BJ (cell line): ENCODE results near the gene KEL. TPM values are rescaled to one million over a fixed set of nuclear protein-coding genes. Genes with fewer than 3 reads are reported as not detected.
"Not testable (repeated sequence)": the region's sequence is repeated elsewhere in the genome, so short reads cannot be mapped to it uniquely, and the experiment has no call there.

Experiments used
- CTCF ChIA-PET: fragments of 350-600 bp; formaldehyde crosslinking; extraction: SDS; loops from one replicate; lab custom pipeline; 2021; ENCODE audit warnings: antibody characterized with exemption, inconsistent platforms; lab: Yijun Ruan, JAX
- POLR2A ChIA-PET: fragments of 300-600 bp; sonication (Branson Sonifier 250); formaldehyde crosslinking; extraction: SDS; loops from one replicate; lab custom pipeline; 2021; ENCODE audit warnings: antibody characterized with exemption; lab: Charles Lee
- DNase-seq: peaks from one replicate; pipeline ENCODE4 v3.0.0-alpha.2; 2011; ENCODE audit warnings: low read depth
- H3K27me3 ChIP-seq: 2 replicates; pipeline ENCODE4 v1.6.0; 2011; ENCODE audit warnings: low read length; ENCODE audit not compliant: control insufficient read depth, insufficient read depth
- H3K36me3 ChIP-seq: 2 replicates; pipeline ENCODE4 v1.5.1; 2011; ENCODE audit warnings: low read length; ENCODE audit not compliant: control insufficient read depth, insufficient read depth
- H3K4me3 ChIP-seq: 2 replicates; pipeline ENCODE4 v1.5.1; 2011; ENCODE audit warnings: low read depth, mild to moderate bottlenecking, control low read depth, low read length
- polyA plus RNA-seq: library from polyadenylated mRNA; depleted of rRNA; stranded (reverse); fragments of >200 nt; gene quantifications from 2 replicates; pipeline ENCODE4 v1.2.3, GENCODE V29; 2011
- TF ChIP-seq, protein P1 (sequence below): IDR thresholded peaks from 2 replicates; pipeline ENCODE4 v1.5.1; 2011; ENCODE audit warnings: low read depth, mild to moderate bottlenecking, control low read depth, inconsistent platforms, low read length, moderate library complexity; ENCODE audit not compliant: insufficient read depth

The KEL gene
- polyA plus RNA-seq, 1 experiment, result 0.31 TPM

DNA sequence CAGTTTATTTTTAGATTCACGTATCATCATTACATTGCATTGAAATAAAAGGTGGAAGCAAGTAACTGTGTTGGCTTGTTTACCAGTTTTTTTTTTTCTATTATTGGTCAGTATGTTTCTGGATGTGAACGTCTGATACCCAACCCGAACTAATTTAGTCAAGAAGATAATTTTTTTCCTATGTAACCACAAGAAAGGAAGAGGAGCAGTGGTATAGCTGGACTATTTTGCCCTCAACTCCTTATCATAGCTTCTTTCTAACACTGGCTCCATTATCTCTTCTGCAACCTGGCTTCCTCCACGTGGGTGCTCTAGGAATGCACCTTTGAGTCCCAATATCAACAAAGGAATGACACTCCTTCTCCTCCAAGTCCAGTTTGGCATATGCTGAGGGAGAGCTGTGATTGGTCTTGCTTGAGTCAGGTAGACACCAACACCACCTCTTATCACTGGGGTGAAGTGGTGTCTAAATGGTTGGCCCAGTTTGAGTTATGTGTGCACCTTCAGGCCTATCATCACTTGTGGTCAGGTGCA, 35.4 kb upstream of the KEL start:
- H3K36me3 ChIP-seq, result no peaks in the 10 kb centered on the region
- POLR2A ChIA-PET, result no interaction called here
- no peak overlapping the region for H3K4me3 ChIP-seq
- TF ChIP-seq, protein P1, sequence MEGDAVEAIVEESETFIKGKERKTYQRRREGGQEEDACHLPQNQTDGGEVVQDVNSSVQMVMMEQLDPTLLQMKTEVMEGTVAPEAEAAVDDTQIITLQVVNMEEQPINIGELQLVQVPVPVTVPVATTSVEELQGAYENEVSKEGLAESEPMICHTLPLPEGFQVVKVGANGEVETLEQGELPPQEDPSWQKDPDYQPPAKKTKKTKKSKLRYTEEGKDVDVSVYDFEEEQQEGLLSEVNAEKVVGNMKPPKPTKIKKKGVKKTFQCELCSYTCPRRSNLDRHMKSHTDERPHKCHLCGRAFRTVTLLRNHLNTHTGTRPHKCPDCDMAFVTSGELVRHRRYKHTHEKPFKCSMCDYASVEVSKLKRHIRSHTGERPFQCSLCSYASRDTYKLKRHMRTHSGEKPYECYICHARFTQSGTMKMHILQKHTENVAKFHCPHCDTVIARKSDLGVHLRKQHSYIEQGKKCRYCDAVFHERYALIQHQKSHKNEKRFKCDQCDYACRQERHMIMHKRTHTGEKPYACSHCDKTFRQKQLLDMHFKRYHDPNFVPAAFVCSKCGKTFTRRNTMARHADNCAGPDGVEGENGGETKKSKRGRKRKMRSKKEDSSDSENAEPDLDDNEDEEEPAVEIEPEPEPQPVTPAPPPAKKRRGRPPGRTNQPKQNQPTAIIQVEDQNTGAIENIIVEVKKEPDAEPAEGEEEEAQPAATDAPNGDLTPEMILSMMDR, result no peak
- CTCF ChIA-PET, result interaction anchor here (1.0 to 1.2 kb wide), 2 partner anchors 116 to 219 kb away, joined by 3 to 4 read pairs; no protein-coding TSS in a partner anchor
- H3K27me3 ChIP-seq, result peaks cover 2% of the 10 kb centered on the region; the same call in 1 of the 2 replicates
- no peak for DNase-seq

DNA sequence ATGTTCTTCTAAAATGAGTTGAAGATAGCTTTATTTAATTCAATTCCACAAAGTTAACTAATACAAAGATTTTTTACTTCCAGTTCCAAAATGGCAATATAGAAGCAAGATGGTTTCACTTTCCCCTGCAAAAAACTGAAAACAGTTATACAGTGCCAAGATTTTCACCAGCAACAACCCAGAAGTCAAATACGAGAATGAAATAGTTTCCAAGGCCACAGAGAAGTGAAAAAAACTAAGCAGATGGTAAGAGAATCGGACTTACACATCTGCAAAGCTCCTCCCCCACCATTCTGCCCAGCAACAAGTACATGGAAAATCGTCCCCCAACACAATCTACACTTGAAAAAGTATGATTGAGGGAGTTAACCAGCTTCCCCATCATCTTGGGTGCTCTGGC, 30.3 kb upstream of the KEL start:
- CTCF ChIA-PET, result interaction anchor here (1.4 to 4.1 kb wide), 2 partner anchors 11 to 405 kb away, joined by 5 to 30 read pairs; no protein-coding TSS in a partner anchor
- no peak for DNase-seq
- TF ChIP-seq, protein P1, result no peak
- POLR2A ChIA-PET, result no interaction called here
- no peaks in the 10 kb centered on the region for H3K27me3 ChIP-seq
- H3K36me3 ChIP-seq, result no peaks in the 10 kb centered on the region
- no peak overlapping the region for H3K4me3 ChIP-seq

DNA sequence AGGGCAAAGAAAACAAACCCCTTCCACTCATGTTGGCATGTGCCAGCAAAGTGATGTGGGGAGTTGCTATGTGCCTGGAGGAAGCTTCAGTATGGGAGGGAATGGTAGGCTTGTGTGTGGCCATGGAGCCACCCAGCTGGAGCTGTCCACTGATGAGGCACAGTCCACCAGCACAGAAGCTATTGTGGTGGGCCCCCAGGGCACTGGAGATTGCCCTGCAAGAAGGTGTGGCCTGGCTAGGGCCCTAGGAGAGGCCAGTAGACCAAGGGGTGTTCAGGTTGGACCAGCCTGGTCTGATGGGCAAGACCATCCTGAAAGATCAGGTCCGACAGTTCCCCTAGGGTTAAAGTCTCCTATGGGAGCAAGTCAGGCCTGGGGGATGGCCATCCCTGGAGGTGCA, 22.1 kb upstream of the KEL start:
- TF ChIP-seq, protein P1, result no peak
- Histone ChIP-seq H3K4me3 (no peak overlapping the region), H3K27me3 (no peaks in the 10 kb centered on the region), H3K36me3 (no peaks in the 10 kb centered on the region)
- CTCF ChIA-PET, result no interaction called here
- POLR2A ChIA-PET, result no interaction called here
- DNase-seq, result no peak

DNA sequence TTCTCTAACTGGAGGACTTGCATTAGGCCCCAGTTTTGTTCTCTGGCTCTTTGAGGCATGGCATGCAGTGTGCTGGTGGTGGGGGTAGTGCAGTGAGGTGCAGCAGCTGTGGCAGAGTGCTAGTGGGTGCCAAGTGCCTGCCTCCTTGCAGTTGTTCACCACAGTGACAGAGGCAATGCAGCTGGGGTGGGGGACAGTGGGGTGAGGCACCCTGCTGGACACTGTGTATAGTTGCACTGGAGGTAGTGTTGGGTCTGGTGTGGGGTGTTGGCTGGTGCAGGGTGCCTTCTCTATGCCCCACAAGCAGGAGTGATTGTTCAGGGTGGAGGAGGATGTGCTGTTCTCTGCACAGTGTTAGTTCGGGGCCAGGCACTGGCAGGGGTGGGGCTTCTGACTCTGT, 21.7 kb upstream of the KEL start:
- Histone ChIP-seq H3K4me3 (no peak overlapping the region), H3K27me3 (no peaks in the 10 kb centered on the region), H3K36me3 (no peaks in the 10 kb centered on the region)
- POLR2A ChIA-PET, result no interaction called here
- no peak for DNase-seq
- CTCF ChIA-PET, result no interaction called here
- TF ChIP-seq, protein P1, result no peak

DNA sequence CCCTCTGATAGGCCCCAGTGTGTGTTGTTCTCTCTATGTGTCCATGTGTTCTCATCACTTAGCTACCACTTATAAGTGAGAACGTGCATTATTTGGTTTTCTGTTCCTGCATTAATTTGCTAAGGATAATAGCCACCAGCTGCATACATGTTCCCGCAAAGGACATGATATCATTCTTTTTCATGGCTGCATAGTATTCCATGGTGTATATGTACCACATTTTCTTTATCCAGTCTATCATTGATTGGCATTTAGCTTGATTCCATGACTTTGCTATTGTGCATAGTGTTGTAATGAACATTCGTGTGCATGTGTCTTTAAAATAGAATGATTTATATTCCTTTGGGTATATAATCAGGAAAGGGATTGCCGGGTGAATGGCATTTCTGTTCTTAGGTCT, 16.2 kb upstream of the KEL start:
- POLR2A ChIA-PET, CTCF ChIA-PET, H3K36me3 ChIP-seq, DNase-seq, H3K4me3 ChIP-seq, H3K27me3 ChIP-seq: not testable (repeated sequence)

DNA sequence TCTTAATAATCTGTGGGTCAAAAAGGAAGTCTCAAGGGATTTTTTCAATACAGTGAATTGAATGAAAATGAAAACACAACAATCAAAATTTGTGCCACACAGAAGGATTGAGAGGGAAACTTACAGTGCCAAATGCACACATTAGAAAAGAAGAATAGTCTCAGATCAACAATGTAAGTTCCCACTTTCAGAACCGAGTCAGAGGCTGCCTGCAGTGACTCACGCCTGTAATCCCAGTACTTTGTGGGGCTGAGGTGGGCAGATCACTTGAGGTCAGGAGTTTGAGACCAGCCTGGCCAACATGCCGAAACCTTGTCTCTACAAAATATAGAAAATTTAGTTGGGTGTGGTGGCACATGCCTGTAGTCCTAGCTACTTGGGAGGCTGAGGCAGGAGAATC, 12.5 kb upstream of the KEL start:
- TF ChIP-seq, protein P1, result no peak
- ChIA-PET POLR2A (no interaction called here), CTCF (no interaction called here)
- DNase-seq, result no peak
- Histone ChIP-seq H3K4me3 (no peak overlapping the region), H3K36me3 (no peaks in the 10 kb centered on the region), H3K27me3 (no peaks in the 10 kb centered on the region)
